Neuronal stem cell (in vitro differentiated cells): ENCODE measurements around the gene ARHGAP31. TPM values are rescaled to one million over a fixed set of nuclear protein-coding genes. Genes with fewer than 3 reads are reported as not detected.
A peak's percentile ranks its signal among the peaks of the same experiment; 100 is the strongest.

Experiments used
- DNase-seq: peaks from one replicate; pipeline ENCODE4 v3.0.0-alpha.2; 2013; ENCODE audit warnings: low spot score
- H2AFZ ChIP-seq: one replicate; pipeline ENCODE4 v1.6.1; 2013; ENCODE audit warnings: mild to moderate bottlenecking, low read length, inconsistent platforms
- H2AK5ac ChIP-seq: 2 replicates; pipeline ENCODE4 v1.6.1; 2013; ENCODE audit warnings: low read depth, mild to moderate bottlenecking, inconsistent platforms, low read length, moderate library complexity, mixed read lengths
- H2BK120ac ChIP-seq: 2 replicates; pipeline ENCODE4 v1.6.1; 2013; ENCODE audit warnings: low read depth, mild to moderate bottlenecking, inconsistent platforms, low read length, moderate library complexity, mixed read lengths
- H2BK12ac ChIP-seq: one replicate; pipeline ENCODE4 v1.6.1; 2013; ENCODE audit warnings: low read length, inconsistent platforms
- H2BK15ac ChIP-seq: 2 replicates; pipeline ENCODE4 v1.6.1; 2013; ENCODE audit warnings: mild to moderate bottlenecking, low read length, inconsistent platforms, mixed read lengths
- H2BK5ac ChIP-seq: one replicate; pipeline ENCODE4 v1.6.1; 2013; ENCODE audit warnings: inconsistent platforms, mild to moderate bottlenecking, low read length, moderate library complexity
- H3K14ac ChIP-seq: one replicate; pipeline ENCODE4 v1.6.1; 2013; ENCODE audit warnings: low read length, inconsistent platforms
- H3K18ac ChIP-seq: 2 replicates; pipeline ENCODE4 v1.6.1; 2013; ENCODE audit warnings: low read length, inconsistent platforms
- H3K23ac ChIP-seq: 2 replicates; pipeline ENCODE4 v1.6.1; 2013; ENCODE audit warnings: low read depth, mild to moderate bottlenecking, mixed read lengths, low read length, inconsistent platforms; ENCODE audit not compliant: poor library complexity
- H3K27ac ChIP-seq: replicated peaks from 3 replicates; pipeline ENCODE4 v1.5.1; 2013; ENCODE audit warnings: low read length, inconsistent platforms
- H3K27me3 ChIP-seq, 3 experiments: 2 replicates each; pipeline ENCODE4 v1.6.1; 2013; ENCODE audit warnings: low read length in 3 of 3, mild to moderate bottlenecking in 2 of 3, inconsistent platforms in 1 of 3, low read depth in 1 of 3, mixed read lengths in 1 of 3, moderate library complexity in 1 of 3; ENCODE audit not compliant: control insufficient read depth in 3 of 3, insufficient read depth in 3 of 3
- H3K36me3 ChIP-seq, 2 donors: replicated peaks in 1 of 2; 2 replicates each; pipeline ENCODE4 v1.6.1; 2013; ENCODE audit warnings: low read length in 2 of 2; ENCODE audit not compliant: control insufficient read depth in 2 of 2, insufficient read depth in 2 of 2
- H3K4ac ChIP-seq: 2 replicates; pipeline ENCODE4 v1.6.1; 2013; ENCODE audit warnings: inconsistent platforms, mild to moderate bottlenecking, low read length, moderate library complexity
- H3K4me1 ChIP-seq, 2 donors: 1 replicate in 1 of 2; 2 replicates in 1 of 2; pipeline ENCODE4 v1.6.1; 2013; ENCODE audit warnings: low read length in 2 of 2, low read depth in 1 of 2; ENCODE audit not compliant: control insufficient read depth in 2 of 2, insufficient read depth in 1 of 2
- H3K4me2 ChIP-seq: one replicate; pipeline ENCODE4 v1.6.1; 2013; ENCODE audit warnings: mild to moderate bottlenecking, low read length, inconsistent platforms; ENCODE audit not compliant: insufficient read depth, poor library complexity, severe bottlenecking
- H3K4me3 ChIP-seq, 2 donors: 2 replicates each; pipeline ENCODE4 v1.5.1; 2013; ENCODE audit warnings: low read length in 2 of 2, mild to moderate bottlenecking in 2 of 2, inconsistent platforms in 1 of 2, moderate library complexity in 1 of 2
- H3K79me1 ChIP-seq: one replicate; pipeline ENCODE4 v1.6.1; 2013; ENCODE audit warnings: low read depth, mild to moderate bottlenecking, inconsistent platforms, low read length, moderate library complexity
- H3K9ac ChIP-seq: one replicate; pipeline ENCODE4 v1.6.1; 2013; ENCODE audit warnings: mild to moderate bottlenecking, low read depth, low read length, inconsistent platforms; ENCODE audit not compliant: poor library complexity
- H3K9me3 ChIP-seq, 2 donors: replicated peaks in 1 of 2; 2 replicates each; pipeline versions ENCODE3 to v1.6.1; 2013; ENCODE audit warnings: low read length in 2 of 2, mild to moderate bottlenecking in 2 of 2, inconsistent platforms in 1 of 2, low read depth in 1 of 2, mixed read lengths in 1 of 2, moderate library complexity in 1 of 2; ENCODE audit not compliant: control insufficient read depth in 2 of 2, insufficient read depth in 1 of 2
- H4K8ac ChIP-seq: one replicate; pipeline ENCODE4 v1.6.1; 2013; ENCODE audit warnings: low read depth, mild to moderate bottlenecking, inconsistent platforms, low read length, moderate library complexity
- H4K91ac ChIP-seq: one replicate; pipeline ENCODE4 v1.6.1; 2013; ENCODE audit warnings: low read length, low read depth, mild to moderate bottlenecking, inconsistent platforms; ENCODE audit not compliant: poor library complexity
- WGBS, 2 donors: extraction: QIAGEN DNeasy Blood & Tissue Kit; methylation state at CpG; one replicate each; pipeline ENCODE4 v1.1.7; 2013; ENCODE audit warnings: missing lambda C conversion rate in 2 of 2, mixed read lengths in 1 of 2; ENCODE audit not compliant: insufficient read length in 2 of 2, insufficient replicate concordance in 1 of 2; ENCODE audit errors: extremely low coverage in 2 of 2; 5-methylcytosine and 5-hydroxymethylcytosine counted together
- small RNA-seq: library from polyadenylated mRNA; stranded (forward); fragments of <200 nt; extraction: miRNeasy Mini kit (QIAGEN cat#:217004); gene quantifications from one replicate; pipeline ENCODE3, GENCODE V24; 2013; ENCODE audit not compliant: insufficient read depth

The ARHGAP31 gene

DNA sequence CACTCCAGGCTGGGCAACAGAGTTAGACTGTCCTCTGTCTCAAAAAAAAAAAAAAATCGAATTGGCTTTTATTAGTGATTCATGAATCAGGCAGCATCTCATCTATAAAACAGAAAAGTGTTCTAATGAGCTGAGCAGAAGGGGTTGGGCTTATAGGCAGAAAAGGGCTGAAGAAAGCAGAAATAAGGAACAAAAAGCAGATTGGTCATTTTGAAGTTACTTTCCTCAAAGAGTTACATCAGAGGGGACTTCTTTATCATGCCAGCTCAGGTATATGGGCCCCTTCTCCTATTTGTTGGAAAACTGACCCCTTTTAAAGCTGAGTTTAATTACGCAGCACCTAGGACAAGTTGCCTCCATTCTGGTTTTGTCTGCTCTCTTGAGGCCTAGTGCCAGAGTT, 173.9 kb downstream of the ARHGAP31 start:
- Histone ChIP-seq H3K4me3 (peak overlapping the region in 1 of 2 donors; percentile 84), H2AFZ (peak overlapping the region; percentile 98), H3K27ac (no peak overlapping the region), H3K36me3 (peaks cover 6 to 21% of the 10 kb centered on the region in 2 donors), H3K9me3 (no peaks in the 10 kb centered on the region), H3K18ac (no peak overlapping the region), H2AK5ac (no peak overlapping the region), H3K4ac (no peak overlapping the region), H3K23ac (no peak overlapping the region), H3K27me3 (no peaks in the 10 kb centered on the region), H2BK5ac (no peak overlapping the region), H3K9ac (no peak overlapping the region), H3K14ac (no peak overlapping the region), H4K91ac (no peak overlapping the region), H2BK12ac (no peak overlapping the region), H2BK120ac (no peak overlapping the region), H3K4me2 (no peak overlapping the region), H4K8ac (no peak overlapping the region), H2BK15ac (no peak overlapping the region), H3K79me1 (peaks cover under 1% of the 10 kb centered on the region), H3K4me1 (peaks cover 4 to 8% of the 10 kb centered on the region in 2 donors)
- no peak for DNase-seq
- no CpG with 5 or more reads among the region's 2 CpGs for WGBS, 2 donors

DNA sequence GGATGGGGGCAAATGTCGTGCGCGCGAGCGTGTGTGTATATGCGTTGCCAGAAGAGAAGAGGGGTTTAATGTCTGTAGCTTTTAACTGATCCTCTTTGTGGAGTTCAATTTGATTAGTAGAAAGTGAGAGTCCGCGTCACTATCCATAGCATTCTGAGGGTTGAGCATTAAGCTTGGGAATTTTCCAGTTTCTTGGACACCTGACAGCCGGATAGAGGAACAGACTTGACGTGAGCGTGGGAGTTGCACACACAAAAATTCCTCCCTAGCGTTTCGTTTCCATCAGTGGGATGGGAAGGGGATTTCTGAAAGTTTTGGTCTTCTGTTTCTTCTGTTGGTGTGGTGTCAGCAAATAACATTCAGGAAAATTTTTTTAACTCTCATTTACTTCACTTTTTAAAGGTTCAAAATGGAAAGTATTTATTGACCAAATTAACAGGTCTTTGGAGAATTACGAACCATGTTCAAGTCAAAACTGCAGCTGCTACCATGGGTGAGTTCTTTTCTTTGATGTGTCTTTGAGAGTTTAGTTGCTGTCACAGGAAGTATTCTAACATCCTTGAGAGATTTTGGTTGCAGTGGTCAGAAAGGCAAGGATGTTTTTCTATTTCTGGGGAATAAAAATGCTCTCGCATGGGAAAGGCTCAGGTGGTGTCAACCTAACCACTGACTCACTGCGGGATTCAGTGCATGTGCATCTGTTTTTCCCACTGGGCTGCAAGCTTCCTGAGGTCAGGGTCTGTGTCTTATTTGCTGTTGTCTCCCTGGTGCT, 175.4 kb downstream of the ARHGAP31 start:
- Histone ChIP-seq H3K79me1 (no peaks in the 10 kb centered on the region), H3K4me1 (peaks cover 2 to 6% of the 10 kb centered on the region in 2 donors), H2BK15ac (no peak overlapping the region), H3K36me3 (peaks cover 6 to 33% of the 10 kb centered on the region in 2 donors), H3K4ac (no peak overlapping the region), H3K9ac (peak overlapping the region; percentile 90), H3K14ac (no peak overlapping the region), H3K9me3 (no peaks in the 10 kb centered on the region), H3K18ac (peak overlapping the region; percentile 98), H3K27ac (no peak overlapping the region), H2AFZ (peak overlapping the region; percentile 98), H3K4me3 (peak overlapping the region; percentile 84 to 89), H2BK5ac (no peak overlapping the region), H2BK120ac (no peak overlapping the region), H4K8ac (no peak overlapping the region), H4K91ac (no peak overlapping the region), H3K27me3 (no peaks in the 10 kb centered on the region), H2AK5ac (no peak overlapping the region), H3K4me2 (peak overlapping the region; percentile 71), H2BK12ac (no peak overlapping the region), H3K23ac (no peak overlapping the region)
- DNase-seq: no peak
- WGBS, 2 donors: no CpG with 5 or more reads among the region's 16 CpGs

Small RNA genes within 50 kb of the gene (small RNA-seq; reads per million reads assigned to genes)
- gene RNU6-1127P: not detected
